WTC11 (cell line): ENCODE measurements around the gene TCAP. TPM values are rescaled to one million over a fixed set of nuclear protein-coding genes. Genes with fewer than 3 reads are reported as not detected.

ENCODE experiments used
- ATAC-seq: fragments of 200-7000 bp; cut with Tn5 transposase; 2 replicates; pipeline ENCODE4 v1.10.0; 2021; ENCODE audit warnings: mild to moderate bottlenecking, moderate library complexity
- CTCF ChIA-PET: fragments of 300-600 bp; sonication (Branson Sonifier 250); formaldehyde crosslinking; loops from one replicate; lab custom pipeline; 2021; ENCODE audit warnings: antibody characterized with exemption; lab: Charles Lee
- POLR2A ChIA-PET: fragments of 350-600 bp; sonication (Branson Sonifier 250); formaldehyde crosslinking; loops from one replicate; lab custom pipeline; 2021; ENCODE audit warnings: antibody characterized with exemption; lab: Charles Lee
- DNase-seq: peaks from one replicate; pipeline ENCODE4 v3.0.0; 2021; ENCODE audit warnings: low spot score
- H3K27ac Mint-ChIP-seq: 2 replicates; pipeline ENCODE4 v1.8.0; 2021; ENCODE audit warnings: mixed read lengths
- H3K27me3 Mint-ChIP-seq: 2 replicates; pipeline ENCODE4 v1.8.0; 2021; ENCODE audit warnings: low read depth, mild to moderate bottlenecking, moderate library complexity, mixed read lengths
- H3K36me3 Mint-ChIP-seq: 2 replicates; pipeline ENCODE4 v1.8.0; 2021; ENCODE audit warnings: mixed read lengths
- H3K4me1 Mint-ChIP-seq: 2 replicates; pipeline ENCODE4 v1.8.0; 2022; ENCODE audit warnings: mixed read lengths
- H3K4me3 Mint-ChIP-seq: 2 replicates; pipeline ENCODE4 v1.8.0; 2021; ENCODE audit warnings: mild to moderate bottlenecking, moderate library complexity, mixed read lengths
- H3K9me3 Mint-ChIP-seq: 2 replicates; pipeline ENCODE4 v1.8.0; 2021; ENCODE audit warnings: mixed read lengths
- ATF1 ChIP-seq: sonication (generic); formaldehyde crosslinking; IDR thresholded peaks from 2 replicates; pipeline ENCODE4 v1.8.1; 2023; ENCODE audit warnings: mild to moderate bottlenecking, moderate library complexity, missing genetic modification reagents
- CREM ChIP-seq: sonication (generic); formaldehyde crosslinking; IDR thresholded peaks from 2 replicates; pipeline ENCODE4 v1.8.1; 2022; ENCODE audit warnings: mild to moderate bottlenecking, missing genetic modification reagents, moderate library complexity
- E2F1 ChIP-seq: sonication (generic); formaldehyde crosslinking; IDR thresholded peaks from 2 replicates; pipeline ENCODE4 v1.8.0; 2022; ENCODE audit warnings: mild to moderate bottlenecking, missing genetic modification reagents
- E2F4 ChIP-seq: sonication (generic); formaldehyde crosslinking; IDR thresholded peaks from 2 replicates; pipeline ENCODE4 v1.8.1; 2022; ENCODE audit warnings: low read depth, mild to moderate bottlenecking, moderate library complexity, missing genetic modification reagents, borderline replicate concordance
- NFE2L1 ChIP-seq: sonication (generic); formaldehyde crosslinking; IDR thresholded peaks from 2 replicates; pipeline ENCODE4 v1.8.1; 2023; ENCODE audit warnings: missing genetic modification reagents
- PRRX2 ChIP-seq: fragments of 250-450 bp; sonication (Bioruptor Pico); IDR thresholded peaks from 2 replicates; pipeline ENCODE4 v1.8.0; 2021; ENCODE audit warnings: mild to moderate bottlenecking
- RELA ChIP-seq: sonication (generic); formaldehyde crosslinking; IDR thresholded peaks from 2 replicates; pipeline ENCODE4 v1.8.1; 2022; ENCODE audit warnings: missing genetic modification reagents, mild to moderate bottlenecking, borderline replicate concordance
- SMAD3 ChIP-seq: sonication (generic); formaldehyde crosslinking; IDR thresholded peaks from 2 replicates; pipeline ENCODE4 v1.8.0; 2022; ENCODE audit warnings: missing genetic modification reagents, mild to moderate bottlenecking, borderline replicate concordance
- SP1 ChIP-seq: sonication (generic); formaldehyde crosslinking; conservative IDR thresholded peaks from 2 replicates; pipeline ENCODE4 v1.8.1; 2022; ENCODE audit warnings: missing genetic modification reagents
- ZNF121 ChIP-seq: sonication (generic); formaldehyde crosslinking; IDR thresholded peaks from 2 replicates; pipeline ENCODE4 v1.8.0; 2023; ENCODE audit warnings: missing genetic modification reagents
- ZNF219 ChIP-seq: sonication (generic); formaldehyde crosslinking; IDR thresholded peaks from 2 replicates; pipeline ENCODE4 v1.8.0; 2023; ENCODE audit warnings: missing genetic modification reagents, mild to moderate bottlenecking, borderline replicate concordance
- ZNF232 ChIP-seq: sonication (generic); formaldehyde crosslinking; IDR thresholded peaks from 2 replicates; pipeline ENCODE4 v1.8.0; 2022; ENCODE audit warnings: mild to moderate bottlenecking, missing genetic modification reagents
- ZNF317 ChIP-seq: sonication (generic); formaldehyde crosslinking; IDR thresholded peaks from 2 replicates; pipeline ENCODE4 v1.8.1; 2023; ENCODE audit warnings: low read depth, mild to moderate bottlenecking, moderate library complexity, missing genetic modification reagents, borderline replicate concordance
- total RNA-seq: library from RNA; stranded (reverse); gene quantifications from 3 replicates; pipeline ENCODE4 v1.2.3, GENCODE V29; 2021
- TF ChIP-seq, protein P1 (sequence below): sonication (generic); formaldehyde crosslinking; IDR thresholded peaks from 2 replicates; pipeline ENCODE4 v1.8.0; 2023; ENCODE audit warnings: missing genetic modification reagents, mild to moderate bottlenecking, borderline replicate concordance
- TF ChIP-seq, protein P2 (sequence below): sonication (generic); formaldehyde crosslinking; IDR thresholded peaks from 2 replicates; pipeline ENCODE4 v1.8.1; 2023; ENCODE audit warnings: mild to moderate bottlenecking, missing genetic modification reagents, moderate library complexity
- TF ChIP-seq, protein P3 (sequence below): sonication (generic); formaldehyde crosslinking; IDR thresholded peaks from 2 replicates; pipeline ENCODE4 v1.8.1; 2022; ENCODE audit warnings: mild to moderate bottlenecking, missing genetic modification reagents, moderate library complexity, borderline replicate concordance
- TF ChIP-seq, protein P4 (sequence below): sonication (generic); formaldehyde crosslinking; conservative IDR thresholded peaks from 2 replicates; pipeline ENCODE4 v1.8.1; 2022; ENCODE audit warnings: mild to moderate bottlenecking, missing genetic modification reagents
- TF ChIP-seq, protein P5 (sequence below): sonication (generic); formaldehyde crosslinking; IDR thresholded peaks from 2 replicates; pipeline ENCODE4 v1.8.0; 2023; ENCODE audit warnings: missing genetic modification reagents
- TF ChIP-seq, protein P6 (sequence below): fragments of 250-450 bp; sonication (Bioruptor Pico); IDR thresholded peaks from 2 replicates; pipeline ENCODE4 v1.9.0; 2021; ENCODE audit warnings: mild to moderate bottlenecking
- TF ChIP-seq, protein P7 (sequence below): fragments of 250-450 bp; sonication (Bioruptor Pico); conservative IDR thresholded peaks from 2 replicates; pipeline ENCODE4 v1.9.0; 2021; ENCODE audit warnings: mild to moderate bottlenecking

Gene TCAP
- total RNA-seq, 1 experiment from 2014 or later, result 2.9 TPM

DNA sequence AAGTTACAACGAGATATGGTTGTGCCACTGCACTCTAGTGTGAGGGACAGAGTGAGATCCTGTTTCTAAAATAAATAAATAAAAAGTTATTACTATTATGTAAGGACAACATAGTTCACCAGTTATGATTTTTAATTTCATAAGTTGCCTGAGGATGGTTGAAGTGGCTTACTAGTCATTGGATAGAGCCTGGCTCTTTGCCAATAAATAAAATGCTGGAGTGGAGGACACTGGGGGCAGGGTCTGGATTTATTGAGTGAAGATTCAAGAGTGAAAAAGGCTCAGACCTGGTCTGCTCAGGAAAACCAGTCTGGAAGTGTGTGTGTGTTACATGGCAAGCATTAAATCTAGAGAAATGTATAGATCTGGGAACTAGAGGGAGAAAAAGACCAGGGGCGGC is 26.1 kb upstream of the TCAP start (continued):
- TF ChIP-seq SP1 (CRISPR knock-in tag) (no peak), NFE2L1 (CRISPR knock-in tag) (no peak), SMAD3 (CRISPR knock-in tag) (no peak), ZNF219 (CRISPR knock-in tag) (no peak)
- TF ChIP-seq, protein P1, sequence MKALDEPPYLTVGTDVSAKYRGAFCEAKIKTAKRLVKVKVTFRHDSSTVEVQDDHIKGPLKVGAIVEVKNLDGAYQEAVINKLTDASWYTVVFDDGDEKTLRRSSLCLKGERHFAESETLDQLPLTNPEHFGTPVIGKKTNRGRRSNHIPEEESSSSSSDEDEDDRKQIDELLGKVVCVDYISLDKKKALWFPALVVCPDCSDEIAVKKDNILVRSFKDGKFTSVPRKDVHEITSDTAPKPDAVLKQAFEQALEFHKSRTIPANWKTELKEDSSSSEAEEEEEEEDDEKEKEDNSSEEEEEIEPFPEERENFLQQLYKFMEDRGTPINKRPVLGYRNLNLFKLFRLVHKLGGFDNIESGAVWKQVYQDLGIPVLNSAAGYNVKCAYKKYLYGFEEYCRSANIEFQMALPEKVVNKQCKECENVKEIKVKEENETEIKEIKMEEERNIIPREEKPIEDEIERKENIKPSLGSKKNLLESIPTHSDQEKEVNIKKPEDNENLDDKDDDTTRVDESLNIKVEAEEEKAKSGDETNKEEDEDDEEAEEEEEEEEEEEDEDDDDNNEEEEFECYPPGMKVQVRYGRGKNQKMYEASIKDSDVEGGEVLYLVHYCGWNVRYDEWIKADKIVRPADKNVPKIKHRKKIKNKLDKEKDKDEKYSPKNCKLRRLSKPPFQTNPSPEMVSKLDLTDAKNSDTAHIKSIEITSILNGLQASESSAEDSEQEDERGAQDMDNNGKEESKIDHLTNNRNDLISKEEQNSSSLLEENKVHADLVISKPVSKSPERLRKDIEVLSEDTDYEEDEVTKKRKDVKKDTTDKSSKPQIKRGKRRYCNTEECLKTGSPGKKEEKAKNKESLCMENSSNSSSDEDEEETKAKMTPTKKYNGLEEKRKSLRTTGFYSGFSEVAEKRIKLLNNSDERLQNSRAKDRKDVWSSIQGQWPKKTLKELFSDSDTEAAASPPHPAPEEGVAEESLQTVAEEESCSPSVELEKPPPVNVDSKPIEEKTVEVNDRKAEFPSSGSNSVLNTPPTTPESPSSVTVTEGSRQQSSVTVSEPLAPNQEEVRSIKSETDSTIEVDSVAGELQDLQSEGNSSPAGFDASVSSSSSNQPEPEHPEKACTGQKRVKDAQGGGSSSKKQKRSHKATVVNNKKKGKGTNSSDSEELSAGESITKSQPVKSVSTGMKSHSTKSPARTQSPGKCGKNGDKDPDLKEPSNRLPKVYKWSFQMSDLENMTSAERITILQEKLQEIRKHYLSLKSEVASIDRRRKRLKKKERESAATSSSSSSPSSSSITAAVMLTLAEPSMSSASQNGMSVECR, result no peak
- TF ChIP-seq, protein P2, sequence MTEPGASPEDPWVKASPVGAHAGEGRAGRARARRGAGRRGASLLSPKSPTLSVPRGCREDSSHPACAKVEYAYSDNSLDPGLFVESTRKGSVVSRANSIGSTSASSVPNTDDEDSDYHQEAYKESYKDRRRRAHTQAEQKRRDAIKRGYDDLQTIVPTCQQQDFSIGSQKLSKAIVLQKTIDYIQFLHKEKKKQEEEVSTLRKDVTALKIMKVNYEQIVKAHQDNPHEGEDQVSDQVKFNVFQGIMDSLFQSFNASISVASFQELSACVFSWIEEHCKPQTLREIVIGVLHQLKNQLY, result no peak
- TF ChIP-seq, protein P3, sequence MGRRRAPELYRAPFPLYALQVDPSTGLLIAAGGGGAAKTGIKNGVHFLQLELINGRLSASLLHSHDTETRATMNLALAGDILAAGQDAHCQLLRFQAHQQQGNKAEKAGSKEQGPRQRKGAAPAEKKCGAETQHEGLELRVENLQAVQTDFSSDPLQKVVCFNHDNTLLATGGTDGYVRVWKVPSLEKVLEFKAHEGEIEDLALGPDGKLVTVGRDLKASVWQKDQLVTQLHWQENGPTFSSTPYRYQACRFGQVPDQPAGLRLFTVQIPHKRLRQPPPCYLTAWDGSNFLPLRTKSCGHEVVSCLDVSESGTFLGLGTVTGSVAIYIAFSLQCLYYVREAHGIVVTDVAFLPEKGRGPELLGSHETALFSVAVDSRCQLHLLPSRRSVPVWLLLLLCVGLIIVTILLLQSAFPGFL, result no peak
- TF ChIP-seq, protein P4, sequence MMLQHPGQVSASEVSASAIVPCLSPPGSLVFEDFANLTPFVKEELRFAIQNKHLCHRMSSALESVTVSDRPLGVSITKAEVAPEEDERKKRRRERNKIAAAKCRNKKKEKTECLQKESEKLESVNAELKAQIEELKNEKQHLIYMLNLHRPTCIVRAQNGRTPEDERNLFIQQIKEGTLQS (CRISPR knock-in tag), result no peak

DNA sequence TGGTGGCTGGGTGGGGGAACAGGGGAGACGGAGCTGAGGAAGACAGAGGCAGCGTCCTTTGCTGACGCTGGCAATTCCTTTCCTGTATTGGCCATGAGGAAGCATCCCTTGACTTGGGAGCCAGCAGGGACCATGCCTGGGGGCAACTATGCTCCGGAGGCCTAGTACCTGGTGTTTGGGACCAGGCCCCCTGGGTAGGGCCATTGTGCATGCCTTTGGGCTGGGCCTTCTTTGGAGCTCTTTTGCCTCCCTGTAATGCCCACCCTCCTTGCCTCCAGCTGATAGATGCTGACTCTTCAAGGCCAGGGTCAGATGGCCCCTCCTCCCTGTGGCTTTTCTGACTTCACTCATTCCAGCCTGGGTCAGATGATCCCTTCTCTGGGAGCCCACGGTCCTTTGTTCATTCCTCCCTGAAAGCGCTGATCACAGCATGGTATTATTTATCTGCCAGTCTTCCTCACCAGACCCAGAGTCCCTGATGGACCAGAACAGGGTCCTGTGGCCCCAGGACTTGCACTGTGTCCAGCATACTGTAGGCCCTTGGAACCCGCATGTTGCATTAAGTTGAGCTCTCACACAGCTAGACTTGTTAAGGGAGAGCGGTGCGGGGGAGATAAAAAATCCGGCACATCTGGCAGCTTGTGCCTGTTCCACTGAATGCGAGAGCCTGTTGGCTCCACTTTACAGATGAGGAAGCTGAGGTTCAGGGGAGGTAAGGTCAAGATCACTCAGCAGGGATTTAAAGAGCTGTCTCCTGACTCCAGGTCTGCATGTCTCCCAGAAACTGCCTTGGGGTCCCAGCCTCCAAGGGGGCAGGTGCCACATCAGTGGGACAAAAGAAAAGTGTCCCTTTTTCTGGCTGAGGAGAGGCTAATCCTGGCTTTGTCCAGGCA is 25.3 kb upstream of the TCAP start:
- Mint-ChIP-seq H3K4me1 (peaks cover 68% of the 10 kb centered on the region), H3K9me3 (no peaks in the 10 kb centered on the region), H3K27ac (peak overlapping the region; percentile 80), H3K27me3 (no peaks in the 10 kb centered on the region), H3K36me3 (no peaks in the 10 kb centered on the region), H3K4me3 (peak overlapping the region; percentile 4)
- DNase-seq (no peak), ATAC-seq (no peak)
- POLR2A ChIA-PET, result no interaction called here
- CTCF ChIA-PET, result interaction anchor here (0.9 to 23.6 kb wide), 8 partner anchors 9 to 36 kb away, joined by 3 to 851 read pairs (median 5); no protein-coding TSS in a partner anchor
- TF ChIP-seq E2F1 (no peak), ZNF232 (no peak), PRRX2 (no peak), RELA (no peak)
- TF ChIP-seq, protein P5, sequence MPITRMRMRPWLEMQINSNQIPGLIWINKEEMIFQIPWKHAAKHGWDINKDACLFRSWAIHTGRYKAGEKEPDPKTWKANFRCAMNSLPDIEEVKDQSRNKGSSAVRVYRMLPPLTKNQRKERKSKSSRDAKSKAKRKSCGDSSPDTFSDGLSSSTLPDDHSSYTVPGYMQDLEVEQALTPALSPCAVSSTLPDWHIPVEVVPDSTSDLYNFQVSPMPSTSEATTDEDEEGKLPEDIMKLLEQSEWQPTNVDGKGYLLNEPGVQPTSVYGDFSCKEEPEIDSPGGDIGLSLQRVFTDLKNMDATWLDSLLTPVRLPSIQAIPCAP (CRISPR knock-in tag), result no peak

DNA sequence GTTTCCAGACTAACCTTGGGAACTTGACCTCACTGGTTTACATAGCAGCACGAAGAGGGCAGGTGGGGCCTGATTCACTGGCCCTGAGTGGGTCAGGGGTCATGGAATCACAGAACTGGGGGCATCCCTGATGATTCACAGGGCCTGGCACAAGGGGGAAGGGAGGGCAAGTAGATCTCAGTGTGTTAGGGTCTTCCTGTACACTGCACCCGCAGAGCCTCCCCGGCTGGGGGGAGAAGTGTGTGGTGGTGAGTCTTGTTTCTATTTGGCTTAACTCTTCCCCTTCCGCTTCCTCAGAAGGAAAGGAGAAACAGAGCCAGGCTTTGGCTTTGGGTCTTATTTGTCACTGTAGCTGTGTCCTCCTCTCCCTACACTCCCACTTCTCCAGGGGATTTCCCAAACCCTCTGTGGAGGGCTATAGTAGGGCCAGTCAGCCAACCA is 24.5 kb upstream of the TCAP start:
- ChIA-PET CTCF (interaction anchor here (0.9 to 23.6 kb wide), 9 partner anchors 9 to 35 kb away, joined by 3 to 851 read pairs (median 5); no protein-coding TSS in a partner anchor), POLR2A (no interaction called here)
- ATAC-seq (no peak), DNase-seq (no peak)
- no peak overlapping the region for H3K4me3 Mint-ChIP-seq
- no peaks in the 10 kb centered on the region for H3K9me3 Mint-ChIP-seq
- H3K4me1 Mint-ChIP-seq, result peaks cover 68% of the 10 kb centered on the region
- H3K27me3 Mint-ChIP-seq, result no peaks in the 10 kb centered on the region
- H3K27ac Mint-ChIP-seq, result peak overlapping the region; percentile 50; the same call in 1 of the 2 replicates
- no peaks in the 10 kb centered on the region for H3K36me3 Mint-ChIP-seq
- TF ChIP-seq, protein P6, sequence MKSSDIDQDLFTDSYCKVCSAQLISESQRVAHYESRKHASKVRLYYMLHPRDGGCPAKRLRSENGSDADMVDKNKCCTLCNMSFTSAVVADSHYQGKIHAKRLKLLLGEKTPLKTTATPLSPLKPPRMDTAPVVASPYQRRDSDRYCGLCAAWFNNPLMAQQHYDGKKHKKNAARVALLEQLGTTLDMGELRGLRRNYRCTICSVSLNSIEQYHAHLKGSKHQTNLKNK (CRISPR knock-in tag), result no peak
- TF ChIP-seq ZNF121 (CRISPR knock-in tag) (no peak), SMAD3 (CRISPR knock-in tag) (no peak), ZNF317 (CRISPR knock-in tag) (no peak), CREM (CRISPR knock-in tag) (no peak), E2F4 (CRISPR knock-in tag) (no peak), ATF1 (no peak)
- TF ChIP-seq, protein P7, sequence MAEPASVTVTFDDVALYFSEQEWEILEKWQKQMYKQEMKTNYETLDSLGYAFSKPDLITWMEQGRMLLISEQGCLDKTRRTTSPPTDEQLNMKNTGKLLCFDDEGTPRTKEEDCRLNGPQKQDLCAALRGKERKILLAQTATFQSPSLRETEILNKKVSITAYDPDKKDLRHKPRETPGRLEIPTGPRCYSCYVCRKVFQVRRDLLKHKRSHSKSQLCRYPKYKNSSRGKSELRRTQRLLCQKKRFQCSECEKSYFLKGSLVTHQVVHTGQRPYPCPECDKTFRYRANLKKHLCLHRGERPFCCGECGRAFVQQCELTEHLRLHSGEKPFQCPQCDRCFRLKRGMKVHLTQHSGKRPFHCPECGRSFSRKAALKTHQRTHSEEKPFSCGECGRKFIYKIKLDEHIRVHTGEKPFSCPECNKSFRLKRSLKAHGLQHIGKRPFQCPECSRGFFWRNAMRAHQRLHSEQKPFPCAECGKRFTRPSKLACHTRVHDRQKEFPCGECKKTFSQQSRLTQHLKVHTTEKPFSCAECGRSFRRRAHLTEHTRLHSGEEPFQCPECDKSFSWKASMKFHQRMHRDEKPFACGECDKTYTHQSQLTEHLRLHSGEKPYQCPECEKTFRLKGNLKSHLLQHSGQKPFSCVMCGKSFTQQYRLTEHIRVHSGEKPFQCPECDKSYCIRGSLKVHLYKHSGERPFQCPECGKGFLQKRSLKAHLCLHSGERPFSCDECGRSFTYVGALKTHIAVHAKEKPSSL (CRISPR knock-in tag), result no peak
